ENCODE results near the gene LSAMP. TPM values are rescaled to one million over a fixed set of nuclear protein-coding genes. Genes with fewer than 3 reads are reported as not detected.

Gene LSAMP
- total and polyA plus RNA-seq, 9 of the 15 experiments (the other 6 are each of a cell fraction or from before 2014, with no cell fraction given), result 0.09 to 0.11 TPM; not detected in 7

DNA sequence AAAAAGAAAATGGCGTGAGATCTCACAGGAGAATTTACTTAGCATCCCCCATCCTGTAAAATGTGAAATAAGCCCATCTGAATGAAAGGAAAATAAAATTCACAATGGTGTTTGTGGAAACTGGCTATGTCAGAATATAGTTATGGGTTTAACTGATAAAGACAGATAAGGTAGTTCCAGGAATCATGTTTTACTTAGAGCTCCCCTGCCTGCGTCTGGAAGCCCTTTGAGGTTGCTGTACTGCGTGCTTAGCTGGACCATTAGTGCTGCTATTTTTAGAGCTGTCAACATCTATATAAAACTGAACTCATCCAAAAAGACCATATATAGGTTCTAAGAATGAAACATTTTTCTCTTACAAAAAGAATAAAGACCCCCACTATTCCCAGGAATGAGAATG lies 130.8 kb downstream of the LSAMP start (continued):
- TF ChIP-seq, protein P1, sequence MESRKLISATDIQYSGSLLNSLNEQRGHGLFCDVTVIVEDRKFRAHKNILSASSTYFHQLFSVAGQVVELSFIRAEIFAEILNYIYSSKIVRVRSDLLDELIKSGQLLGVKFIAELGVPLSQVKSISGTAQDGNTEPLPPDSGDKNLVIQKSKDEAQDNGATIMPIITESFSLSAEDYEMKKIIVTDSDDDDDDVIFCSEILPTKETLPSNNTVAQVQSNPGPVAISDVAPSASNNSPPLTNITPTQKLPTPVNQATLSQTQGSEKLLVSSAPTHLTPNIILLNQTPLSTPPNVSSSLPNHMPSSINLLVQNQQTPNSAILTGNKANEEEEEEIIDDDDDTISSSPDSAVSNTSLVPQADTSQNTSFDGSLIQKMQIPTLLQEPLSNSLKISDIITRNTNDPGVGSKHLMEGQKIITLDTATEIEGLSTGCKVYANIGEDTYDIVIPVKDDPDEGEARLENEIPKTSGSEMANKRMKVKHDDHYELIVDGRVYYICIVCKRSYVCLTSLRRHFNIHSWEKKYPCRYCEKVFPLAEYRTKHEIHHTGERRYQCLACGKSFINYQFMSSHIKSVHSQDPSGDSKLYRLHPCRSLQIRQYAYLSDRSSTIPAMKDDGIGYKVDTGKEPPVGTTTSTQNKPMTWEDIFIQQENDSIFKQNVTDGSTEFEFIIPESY (CRISPR knock-in tag; IDR thresholded peaks at IDR 0.05), result no peak
- TF ChIP-seq TAL1 (IDR thresholded peaks at IDR 0.05) (peak; percentile 44), NFYB (IDR thresholded peaks at IDR 0.05; ENCODE audit: extremely low read depth, insufficient read length) (no peak)

DNA sequence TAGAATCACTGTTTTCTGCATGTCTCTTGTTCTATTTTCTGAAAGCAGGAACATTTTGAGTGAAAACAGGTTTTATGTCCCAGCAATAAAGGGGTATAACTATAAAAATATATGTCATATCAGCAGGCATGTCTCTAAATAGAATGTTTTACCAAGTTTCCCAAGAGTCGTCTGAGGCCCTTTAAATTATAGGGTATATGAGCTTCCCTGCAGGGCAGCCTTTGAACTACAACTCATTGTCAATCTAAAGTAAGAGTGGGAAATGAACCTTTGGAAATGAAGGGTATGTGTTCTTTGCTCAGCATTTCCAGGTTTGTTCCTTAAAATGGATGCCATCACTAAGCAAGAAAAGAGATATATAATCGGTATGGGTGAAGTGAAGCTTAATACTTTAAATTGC lies 138.6 kb downstream of the LSAMP start:
- DNase-seq (ENCODE audit: extremely low read depth in 1 of 4, low spot score in 3 of 4), result peak in 1 of 4 experiments; percentile 4

More for the DNA sequence above, 138.6 kb downstream of the LSAMP start:
- no peak overlapping the region for H3K9ac ChIP-seq (ENCODE audit: insufficient read depth in 1 of 2, low read depth in 2 of 2, low read length in 2 of 2)
- H3K4me2 ChIP-seq (ENCODE audit: insufficient read depth, low read length), result no peak overlapping the region
- intact Hi-C loops (cut with micrococcal nuclease) (no loop called here), in situ Hi-C loops (cut with MboI) (no loop called here)
- peaks cover 0 to 7% of the 10 kb centered on the region in 2 experiments; a peak in 1 of 5 replicates for H3K4me1 ChIP-seq (replicated peaks in 1 of 2; ENCODE audit: control insufficient read depth in 2 of 2, insufficient read depth in 2 of 2, low read length in 2 of 2)
- no peaks in the 10 kb centered on the region for H3K79me2 ChIP-seq (ENCODE audit: control insufficient read depth, insufficient read depth, low read length)
- ATAC-seq, result no peak
- no peak overlapping the region for H3K4me3 ChIP-seq
- H3K9me1 ChIP-seq (ENCODE audit: control insufficient read depth, insufficient read depth, low read length), result no peaks in the 10 kb centered on the region
- H3K27ac ChIP-seq (ENCODE audit: extremely low read depth, low read depth, low read length), result no peak overlapping the region
- H3K9me3 ChIP-seq (replicated peaks; ENCODE audit: control insufficient read depth, insufficient read depth, low read depth, low read length), result no peaks in the 10 kb centered on the region
- H2AFZ ChIP-seq (ENCODE audit: low read depth, low read length), result no peak overlapping the region
- no peak for FAIRE-seq
- 6% methylated on average over 2 of the region's 2 CpGs for whole genome bisulfite sequencing (ENCODE audit: insufficient coverage, low coverage, missing lambda C conversion rate)
- ChIA-PET POLR2A (no interaction called here), CTCF (ENCODE audit: low intra/inter-chr PET ratio) (no interaction called here)
- H3K36me3 ChIP-seq (ENCODE audit: control insufficient read depth, insufficient read depth, low read length), result no peaks in the 10 kb centered on the region
- TF ChIP-seq TBP (optimal IDR thresholded peaks at IDR 0.05; ENCODE audit: low read depth, low read length) (no peak), ZNF696 (CRISPR knock-in tag; conservative IDR thresholded peaks at IDR 0.05) (no peak), TEAD1 (CRISPR knock-in tag; IDR thresholded peaks at IDR 0.05) (no peak), ZNF217 (CRISPR knock-in tag; IDR thresholded peaks at IDR 0.05) (no peak), XRCC5 (IDR thresholded peaks at IDR 0.05; ENCODE audit: low read depth, low read length) (no peak), ARHGAP35 (IDR thresholded peaks at IDR 0.05; ENCODE audit: partially characterized antibody) (no peak), CBX3 (IDR thresholded peaks at IDR 0.05; ENCODE audit: borderline replicate concordance in 1 of 2, low read length in 2 of 2) (no peak), SMARCE1 (IDR thresholded peaks at IDR 0.05) (no peak), CTBP1 (IDR thresholded peaks at IDR 0.05; ENCODE audit: borderline replicate concordance) (no peak), POLR2A (conservative IDR thresholded peaks at IDR 0.05) (no peak), ARID1B (IDR thresholded peaks at IDR 0.05) (no peak), SREBF2 (CRISPR knock-in tag; IDR thresholded peaks at IDR 0.05) (no peak), SIN3A (IDR thresholded peaks at IDR 0.05; ENCODE audit: borderline replicate concordance in 2 of 2, control insufficient read depth in 1 of 2, low read depth in 2 of 2, low read length in 2 of 2) (no peak), TRIM28 (IDR thresholded peaks at IDR 0.05) (no peak), ZNF584 (CRISPR knock-in tag; IDR thresholded peaks at IDR 0.05; ENCODE audit: low read depth) (no peak)
- TF ChIP-seq, protein P2, sequence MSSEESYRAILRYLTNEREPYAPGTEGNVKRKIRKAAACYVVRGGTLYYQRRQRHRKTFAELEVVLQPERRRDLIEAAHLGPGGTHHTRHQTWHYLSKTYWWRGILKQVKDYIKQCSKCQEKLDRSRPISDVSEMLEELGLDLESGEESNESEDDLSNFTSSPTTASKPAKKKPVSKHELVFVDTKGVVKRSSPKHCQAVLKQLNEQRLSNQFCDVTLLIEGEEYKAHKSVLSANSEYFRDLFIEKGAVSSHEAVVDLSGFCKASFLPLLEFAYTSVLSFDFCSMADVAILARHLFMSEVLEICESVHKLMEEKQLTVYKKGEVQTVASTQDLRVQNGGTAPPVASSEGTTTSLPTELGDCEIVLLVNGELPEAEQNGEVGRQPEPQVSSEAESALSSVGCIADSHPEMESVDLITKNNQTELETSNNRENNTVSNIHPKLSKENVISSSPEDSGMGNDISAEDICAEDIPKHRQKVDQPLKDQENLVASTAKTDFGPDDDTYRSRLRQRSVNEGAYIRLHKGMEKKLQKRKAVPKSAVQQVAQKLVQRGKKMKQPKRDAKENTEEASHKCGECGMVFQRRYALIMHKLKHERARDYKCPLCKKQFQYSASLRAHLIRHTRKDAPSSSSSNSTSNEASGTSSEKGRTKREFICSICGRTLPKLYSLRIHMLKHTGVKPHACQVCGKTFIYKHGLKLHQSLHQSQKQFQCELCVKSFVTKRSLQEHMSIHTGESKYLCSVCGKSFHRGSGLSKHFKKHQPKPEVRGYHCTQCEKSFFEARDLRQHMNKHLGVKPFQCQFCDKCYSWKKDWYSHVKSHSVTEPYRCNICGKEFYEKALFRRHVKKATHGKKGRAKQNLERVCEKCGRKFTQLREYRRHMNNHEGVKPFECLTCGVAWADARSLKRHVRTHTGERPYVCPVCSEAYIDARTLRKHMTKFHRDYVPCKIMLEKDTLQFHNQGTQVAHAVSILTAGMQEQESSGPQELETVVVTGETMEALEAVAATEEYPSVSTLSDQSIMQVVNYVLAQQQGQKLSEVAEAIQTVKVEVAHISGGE (CRISPR knock-in tag; IDR thresholded peaks at IDR 0.05), result no peak
- no peaks in the 10 kb centered on the region for H4K20me1 ChIP-seq (replicated peaks; ENCODE audit: control insufficient read depth, insufficient read depth, low read length)
- no TSS peak for BruUV-seq (replicated peaks)
- no peaks in the 10 kb centered on the region for H3K27me3 ChIP-seq (ENCODE audit: control insufficient read depth in 2 of 2, insufficient read depth in 2 of 2, low read length in 2 of 2)
